GM10847 (cell line): ENCODE data around the gene ZHX3.

Source experiments
- POLR2A ChIP-seq: IDR thresholded peaks from 2 replicates; pipeline ENCODE4 v1.6.1; 2011; ENCODE audit not compliant: insufficient read length; ENCODE audit errors: extremely low read depth

ZHX3 gene

DNA sequence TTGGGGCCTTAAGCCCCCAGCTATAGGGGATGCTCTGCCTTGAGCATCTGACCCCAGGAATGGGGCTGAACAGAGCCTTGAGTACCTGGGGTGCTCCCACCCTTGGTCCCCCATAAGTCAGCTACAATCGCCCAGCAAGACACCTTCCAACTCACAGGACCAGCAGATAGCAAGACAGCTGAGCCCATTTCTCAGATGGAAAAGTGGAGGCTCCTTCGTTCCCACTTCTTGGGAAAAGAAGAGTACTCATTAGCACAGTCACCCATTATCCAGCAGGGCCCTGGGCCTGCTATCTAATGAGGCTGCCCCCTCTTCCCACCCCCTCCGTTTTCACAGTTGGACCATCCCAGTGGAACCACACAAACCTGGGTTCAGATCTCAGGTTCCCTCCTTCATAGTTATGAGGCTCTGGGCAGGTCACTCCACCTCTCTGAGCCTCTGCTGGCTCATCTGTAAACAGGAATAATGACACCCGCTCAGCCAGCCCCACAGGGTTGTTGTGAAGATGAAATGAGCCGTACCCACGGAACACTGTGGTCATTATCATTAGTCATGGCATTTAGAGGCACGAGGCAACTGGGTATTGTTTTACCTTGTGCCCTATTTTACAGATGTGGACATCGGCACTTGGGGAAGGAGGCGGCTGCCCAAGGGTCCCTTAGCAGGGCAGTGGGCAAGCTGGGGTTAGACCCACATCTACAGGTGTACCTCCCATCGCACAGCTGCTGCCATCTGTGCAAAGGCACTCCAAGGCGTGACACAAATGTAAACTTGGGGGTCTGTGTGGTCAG lies 27.6 kb upstream of the ZHX3 start:
- TF ChIP-seq POLR2A = no peak

DNA sequence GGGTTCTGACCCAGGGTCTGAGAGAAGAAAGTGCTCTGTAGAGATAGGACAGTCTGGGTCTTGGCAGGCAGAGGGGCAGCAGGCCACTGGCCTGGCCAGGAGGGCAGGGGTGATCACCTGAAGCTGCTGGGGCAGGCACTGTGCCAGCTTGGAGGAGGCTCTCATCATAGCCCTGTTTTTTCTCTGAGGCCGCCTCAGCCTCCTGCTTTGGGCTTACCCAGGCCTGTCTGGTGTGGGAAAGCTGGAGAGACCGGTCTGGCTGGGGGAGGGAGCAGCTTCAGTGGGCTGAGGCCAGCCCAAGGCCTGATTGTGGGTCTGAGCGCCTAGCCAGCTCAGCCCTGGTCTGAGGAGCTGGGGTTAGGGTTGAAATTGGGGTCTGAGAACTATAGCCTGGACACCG lies 26.9 kb upstream of the ZHX3 start:
- TF ChIP-seq POLR2A = no peak

DNA sequence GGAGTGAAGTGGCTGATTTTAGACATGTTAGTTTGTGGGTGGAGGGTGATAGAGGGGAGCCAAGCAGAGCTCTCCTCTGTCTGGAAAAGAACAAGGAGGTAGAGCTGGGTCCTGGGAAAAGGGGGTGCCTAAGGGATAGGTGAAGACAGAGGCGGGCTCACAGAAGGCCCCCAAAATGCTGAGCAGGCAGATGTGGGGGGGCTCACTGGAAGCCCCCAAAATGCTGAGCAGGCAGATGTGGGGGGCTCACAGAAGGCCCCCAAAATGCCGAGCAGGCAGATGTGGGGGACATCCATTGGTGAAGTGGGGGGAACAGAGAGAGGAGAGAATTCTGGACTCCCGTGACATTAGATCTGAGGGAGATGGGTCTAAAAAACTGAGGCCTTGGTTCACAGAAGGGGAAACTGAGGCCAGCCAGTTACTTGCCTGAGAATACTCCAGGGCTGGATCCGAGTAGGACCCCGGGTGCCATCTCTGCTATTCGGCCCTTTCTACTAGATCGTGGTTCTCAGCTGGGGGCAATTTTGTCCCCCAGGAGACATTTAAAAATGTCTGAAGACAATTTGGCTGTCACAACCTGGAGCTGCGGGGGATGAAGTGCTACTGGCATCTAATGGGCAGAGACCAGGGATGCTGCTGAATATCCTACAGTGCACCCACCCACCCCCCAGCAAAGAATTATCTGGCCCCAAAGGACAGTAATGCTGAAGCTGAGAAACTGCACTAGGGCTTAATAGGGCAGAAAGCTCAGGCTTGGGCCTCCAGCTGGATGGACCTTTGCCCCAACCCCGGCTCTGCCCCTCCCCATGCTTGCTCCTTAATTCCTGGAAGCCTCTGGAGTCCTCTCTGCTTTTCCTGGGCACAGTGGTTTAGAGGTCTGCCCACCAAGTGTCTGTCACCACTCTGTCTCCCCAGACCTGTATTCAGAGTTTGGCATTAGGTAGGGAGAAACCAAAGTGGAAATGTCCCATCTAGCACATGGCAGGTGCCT lies 25.2 kb upstream of the ZHX3 start:
- no peak for TF ChIP-seq POLR2A

DNA sequence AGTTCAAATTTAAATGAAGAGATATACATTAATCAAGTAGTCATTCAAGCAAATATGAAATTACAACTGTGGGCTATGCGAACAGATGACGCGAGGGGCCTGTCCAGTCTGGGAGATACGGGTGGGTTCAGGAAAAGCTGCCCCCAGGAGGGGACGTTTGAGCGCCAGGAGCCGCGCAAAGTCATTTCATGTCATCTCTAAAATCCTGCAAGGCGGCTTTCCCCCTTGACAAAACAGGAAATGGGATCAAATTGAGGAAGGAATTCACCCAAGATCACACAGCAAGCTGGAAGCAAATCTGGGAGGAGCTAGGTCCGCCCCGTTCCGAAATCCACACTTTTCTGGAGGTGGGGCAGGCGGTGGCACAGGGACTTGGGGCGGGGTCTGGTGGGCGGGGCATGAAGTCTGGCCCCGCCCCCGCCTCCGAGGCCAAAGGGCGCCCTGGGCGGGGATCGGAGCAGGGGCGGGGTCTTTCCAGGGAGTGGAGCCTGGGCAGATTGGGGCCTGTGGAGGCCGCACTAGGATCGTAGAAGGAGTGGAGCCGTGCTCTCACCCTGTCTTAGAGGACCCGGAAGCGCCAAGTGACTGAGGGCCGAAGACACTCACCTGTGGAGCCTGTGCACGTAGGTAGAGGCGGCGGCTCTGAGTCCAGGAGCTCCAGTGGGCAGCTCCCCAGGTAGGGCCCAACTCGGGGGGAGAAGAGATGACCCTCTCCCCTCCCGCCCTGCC lies 23.0 kb upstream of the ZHX3 start, which contains the start of gene LPIN3:
Gene LPIN3 (plus strand): TSS at position 495 of the 729 bp plus-strand sequence. CDS start 4,983 bp downstream, outside the sequence.
- TF ChIP-seq POLR2A = no peak

DNA sequence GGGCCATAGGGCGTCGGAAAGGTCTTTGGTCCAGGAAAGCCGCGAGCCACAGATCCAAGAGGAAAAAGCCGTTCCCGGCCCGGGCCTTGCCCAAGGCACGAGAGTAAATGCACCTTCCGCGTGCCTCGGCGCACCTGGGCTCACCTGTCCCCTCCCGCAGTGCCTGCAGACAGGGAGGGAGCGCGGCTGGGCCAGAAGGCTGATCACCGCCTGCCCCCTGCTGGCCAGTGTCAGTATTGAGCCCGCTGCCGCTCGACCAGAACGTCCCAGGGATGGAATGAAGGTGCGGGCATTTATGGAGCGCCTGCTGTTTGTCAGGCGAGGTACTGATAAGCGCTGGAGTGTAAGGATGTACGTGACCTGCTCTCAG lies 22.4 kb upstream of the ZHX3 start:
- TF ChIP-seq POLR2A = no peak

DNA sequence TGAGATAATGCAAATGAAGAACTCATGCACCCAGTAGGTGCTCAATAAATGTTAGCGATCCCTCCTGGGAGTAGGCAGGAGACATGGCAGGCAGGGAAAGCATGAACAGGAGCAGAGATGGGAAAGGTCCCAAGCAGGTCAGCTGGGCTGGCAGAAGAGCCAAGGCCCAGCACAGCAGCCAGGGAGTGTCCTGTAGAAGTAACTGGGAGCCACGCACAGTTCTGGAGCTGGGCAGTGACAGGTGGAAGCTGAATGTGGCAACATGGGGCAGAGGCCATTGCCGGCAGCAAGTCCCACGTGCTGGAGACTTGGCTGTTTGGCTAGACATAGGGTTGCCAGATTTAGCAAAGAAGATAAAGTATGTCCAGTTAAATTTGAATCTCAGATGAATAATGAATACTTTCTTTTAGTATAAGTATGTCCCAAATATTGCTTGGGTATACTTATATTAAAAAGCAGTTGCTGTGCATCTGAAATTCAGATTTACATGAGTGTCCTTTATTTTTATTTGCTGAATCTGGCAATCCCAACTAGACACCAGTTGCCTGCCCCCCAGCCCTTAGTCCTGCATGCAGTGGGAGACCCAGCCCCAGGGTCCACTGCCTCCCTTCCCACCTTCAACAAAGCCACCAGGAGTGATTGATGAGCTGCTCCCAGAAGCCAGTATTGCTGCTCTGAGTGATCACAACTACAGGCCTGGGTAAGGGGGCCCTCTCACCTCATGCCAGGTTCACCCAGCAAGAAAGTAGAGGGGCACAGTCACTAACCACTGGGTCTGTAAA lies 19.4 kb upstream of the ZHX3 start:
- TF ChIP-seq POLR2A = no peak

DNA sequence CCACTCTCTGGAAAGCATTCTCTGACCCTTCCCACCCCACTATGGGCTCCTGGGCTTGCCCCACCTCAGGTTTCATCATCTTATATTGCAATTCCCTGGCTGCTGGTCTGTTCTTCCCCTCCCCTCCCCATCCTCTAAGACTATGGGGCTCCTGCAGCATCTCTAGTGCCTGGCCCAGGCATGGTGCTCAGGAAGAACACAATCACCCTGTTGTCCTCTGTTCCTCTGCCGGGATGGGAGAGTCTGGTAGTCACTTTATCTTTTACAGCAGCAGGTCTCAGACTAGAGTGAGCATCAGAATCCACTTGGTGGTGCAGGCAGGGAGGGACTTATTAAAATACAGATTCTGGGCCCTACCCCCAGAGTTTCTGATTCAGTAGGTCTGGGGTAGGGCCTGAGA lies 18.1 kb upstream of the ZHX3 start:
- TF ChIP-seq POLR2A = no peak

DNA sequence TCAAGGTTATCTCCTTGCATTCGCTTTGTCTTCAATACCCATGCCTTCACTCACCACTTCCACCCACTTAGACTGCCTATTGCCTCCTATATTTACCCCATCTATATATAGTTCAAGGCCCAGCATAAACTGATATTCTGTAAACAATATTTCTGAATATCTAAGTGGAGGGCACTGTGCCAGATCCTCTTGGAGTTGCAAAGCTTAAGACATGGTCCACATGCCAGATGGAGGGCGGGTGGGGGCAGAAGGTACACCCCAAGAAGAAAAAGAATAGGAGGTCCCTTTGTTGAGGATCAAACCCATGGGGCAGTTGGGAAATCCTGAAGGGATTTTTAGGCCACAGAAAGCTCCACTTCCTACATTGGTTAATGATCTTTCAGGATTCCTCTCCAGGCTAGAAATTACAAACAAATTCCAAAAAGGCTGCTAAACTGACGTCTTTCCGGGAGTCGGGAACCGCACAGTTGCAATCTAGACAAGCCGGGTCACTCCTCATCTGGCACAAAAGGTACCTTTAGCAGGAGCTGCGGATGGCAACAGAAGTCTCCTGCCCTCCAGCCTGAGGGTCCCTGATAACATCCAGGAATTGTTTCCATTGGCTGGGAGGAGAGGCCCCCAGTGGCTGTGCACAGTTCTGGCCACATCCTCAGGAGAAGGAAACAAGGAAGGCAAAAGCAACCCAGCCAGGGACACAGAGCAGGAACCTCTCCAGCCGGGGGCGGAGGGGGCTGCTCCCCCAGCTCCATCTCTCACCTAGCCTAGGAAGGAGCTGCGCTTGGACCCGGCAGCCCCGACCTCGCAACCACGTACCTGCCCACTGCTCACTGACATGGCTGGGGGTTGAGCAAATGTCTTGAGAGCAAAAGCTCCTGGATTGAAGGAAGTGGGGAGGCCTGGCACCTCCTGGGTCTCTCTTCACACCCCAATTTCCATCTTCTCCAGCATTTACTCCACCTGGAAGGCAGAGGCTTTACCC lies 17.2 kb upstream of the ZHX3 start:
- no peak for TF ChIP-seq POLR2A

DNA sequence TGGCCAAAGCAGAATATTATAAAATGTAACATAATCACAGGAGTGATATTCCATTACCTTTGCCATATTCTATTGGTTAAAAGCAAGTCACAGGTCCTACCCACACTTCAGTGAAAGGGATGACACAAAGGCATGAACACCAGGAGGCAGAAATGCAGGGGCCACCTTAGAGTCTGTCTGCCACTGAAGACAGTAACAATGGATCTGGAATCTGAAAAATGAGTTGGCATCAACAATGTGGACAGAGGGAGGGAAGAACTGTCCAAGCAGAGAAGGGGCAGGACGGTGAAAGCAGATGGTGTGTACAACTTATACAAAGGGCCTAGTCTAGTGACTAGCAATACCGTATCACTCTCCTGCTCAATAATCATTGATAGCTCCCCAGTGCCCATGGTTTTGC lies 16.5 kb upstream of the ZHX3 start:
- no peak for TF ChIP-seq POLR2A

DNA sequence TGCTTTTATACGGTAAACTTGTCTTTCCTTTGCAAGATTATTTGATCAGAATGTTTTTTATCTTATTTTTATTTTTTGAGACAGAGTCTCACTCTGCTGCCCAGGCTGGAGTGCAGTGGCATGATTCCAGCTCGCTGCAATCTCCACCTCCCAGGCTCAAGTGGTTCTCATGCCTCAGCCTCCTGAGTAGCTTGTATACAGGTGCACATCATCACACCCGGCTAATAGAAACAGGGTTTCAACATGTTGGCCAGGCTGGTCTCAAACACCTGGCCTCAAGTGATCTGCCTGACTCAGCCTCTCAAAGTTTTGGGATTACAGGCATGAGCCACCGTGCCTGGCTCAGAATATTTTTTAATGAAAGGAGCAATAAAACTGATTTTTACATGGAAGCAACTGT lies 14.2 kb upstream of the ZHX3 start:
- TF ChIP-seq POLR2A = no peak

DNA sequence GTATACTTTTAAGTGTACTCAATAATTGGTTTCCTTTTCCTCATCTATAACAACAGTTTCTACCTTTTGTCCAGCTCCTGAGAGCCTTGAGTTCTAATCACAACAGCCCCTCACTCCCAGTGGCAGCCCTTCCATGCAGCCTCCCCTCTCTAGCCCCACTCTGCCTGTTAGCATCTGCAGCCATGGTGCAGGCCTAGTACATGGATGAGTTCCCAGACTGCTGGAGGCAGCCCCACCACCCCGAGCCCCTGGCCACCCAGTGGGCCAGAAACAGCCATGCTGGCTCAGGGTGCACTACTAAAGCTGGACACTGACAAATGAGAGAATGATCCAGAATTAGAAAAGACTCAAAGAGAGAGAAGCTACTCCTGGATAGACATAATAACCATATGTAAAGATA lies 13.4 kb upstream of the ZHX3 start:
- no peak for TF ChIP-seq POLR2A

DNA sequence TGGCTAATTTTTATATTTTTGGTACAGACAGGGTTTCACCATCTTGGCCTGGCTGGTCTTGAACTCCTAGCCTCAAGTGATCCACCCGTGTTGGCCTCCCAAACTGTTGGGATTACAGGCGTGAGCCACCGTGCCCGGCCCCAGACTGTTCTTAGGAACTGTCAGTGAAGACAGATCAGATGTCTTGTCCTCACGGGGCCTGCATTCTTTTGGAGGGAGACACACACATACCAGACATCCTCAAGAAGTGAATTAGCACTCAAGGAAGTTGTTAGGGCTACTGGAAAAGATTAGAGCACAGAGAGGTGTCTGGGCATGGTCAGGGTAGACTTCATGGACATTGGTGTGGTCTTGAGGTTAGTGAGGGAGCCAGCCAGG lies 12.8 kb upstream of the ZHX3 start:
- no peak for TF ChIP-seq POLR2A

DNA sequence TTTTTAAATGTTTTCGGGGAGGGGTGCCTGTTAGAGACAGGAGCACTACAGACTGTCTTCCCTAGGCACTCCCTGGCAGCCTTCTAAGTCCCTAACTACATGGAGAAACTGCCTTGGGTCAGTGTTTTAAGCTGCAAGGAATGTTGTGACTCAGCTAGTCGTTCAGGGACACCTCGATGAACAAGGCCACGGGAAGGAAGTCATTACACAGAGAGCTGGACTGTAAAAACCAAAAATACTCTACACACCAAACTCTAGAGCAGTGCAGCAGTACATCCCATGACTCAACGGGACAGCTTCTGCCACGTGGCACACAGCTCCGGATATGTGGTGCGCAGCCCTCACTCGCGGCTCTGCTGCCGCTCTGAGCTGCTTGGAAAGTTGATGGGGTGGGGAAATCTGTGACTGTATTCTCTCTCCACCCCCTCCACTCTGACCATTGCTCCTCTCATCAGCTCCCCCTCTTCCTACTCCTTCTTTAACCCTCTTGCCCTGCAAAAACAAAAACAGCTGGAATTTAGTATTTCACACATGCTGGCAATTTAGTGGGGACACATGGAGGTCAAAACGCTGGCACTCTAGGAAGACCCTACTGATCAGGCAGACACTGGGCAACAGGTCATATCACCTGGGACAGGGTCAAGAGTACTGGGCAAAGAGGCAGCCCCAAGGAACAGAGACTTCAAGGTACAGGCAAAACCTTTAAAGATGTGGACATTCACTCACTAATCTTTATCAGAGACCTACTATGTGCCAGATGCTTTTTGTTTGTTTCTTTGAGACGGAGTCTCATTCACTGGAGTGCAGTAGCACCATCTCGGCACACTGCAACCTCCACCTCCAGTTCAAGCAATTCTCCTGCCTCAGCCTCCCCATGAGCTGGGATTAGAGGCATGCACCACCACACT lies 12.2 kb upstream of the ZHX3 start:
- TF ChIP-seq POLR2A = no peak

DNA sequence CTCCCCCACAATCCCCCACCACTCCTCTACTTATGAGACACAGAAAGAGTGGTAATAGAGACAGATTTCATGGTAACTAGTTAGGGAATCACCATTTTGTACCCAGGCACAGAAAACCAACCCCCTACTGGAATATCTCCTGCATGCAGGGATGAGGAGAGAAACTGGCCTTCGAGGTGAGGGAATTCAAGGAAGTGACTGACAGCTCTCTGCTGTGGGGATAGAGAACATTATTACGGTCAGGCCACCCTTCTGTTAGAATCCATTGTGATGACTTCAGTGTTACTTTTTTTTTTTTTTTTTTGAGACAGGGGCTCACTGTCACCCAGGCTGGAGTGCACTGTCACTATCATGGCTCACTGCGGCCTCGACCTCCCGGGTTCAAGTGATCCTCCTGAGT lies 9.6 kb upstream of the ZHX3 start:
- TF ChIP-seq POLR2A = no peak
